Limb (tissue), 2 donors: ENCODE measurements around the gene SNPH.
"Not testable (repeated sequence)": the region's sequence is repeated elsewhere in the genome, so short reads cannot be mapped to it uniquely, and the experiment has no call there.

Source experiments
- DNase-seq, 2 donors: peaks; one replicate each; pipeline ENCODE4 v3.0.0-alpha.2; 2016; ENCODE audit errors: extremely low spot score in 2 of 2

SNPH gene, protein sequence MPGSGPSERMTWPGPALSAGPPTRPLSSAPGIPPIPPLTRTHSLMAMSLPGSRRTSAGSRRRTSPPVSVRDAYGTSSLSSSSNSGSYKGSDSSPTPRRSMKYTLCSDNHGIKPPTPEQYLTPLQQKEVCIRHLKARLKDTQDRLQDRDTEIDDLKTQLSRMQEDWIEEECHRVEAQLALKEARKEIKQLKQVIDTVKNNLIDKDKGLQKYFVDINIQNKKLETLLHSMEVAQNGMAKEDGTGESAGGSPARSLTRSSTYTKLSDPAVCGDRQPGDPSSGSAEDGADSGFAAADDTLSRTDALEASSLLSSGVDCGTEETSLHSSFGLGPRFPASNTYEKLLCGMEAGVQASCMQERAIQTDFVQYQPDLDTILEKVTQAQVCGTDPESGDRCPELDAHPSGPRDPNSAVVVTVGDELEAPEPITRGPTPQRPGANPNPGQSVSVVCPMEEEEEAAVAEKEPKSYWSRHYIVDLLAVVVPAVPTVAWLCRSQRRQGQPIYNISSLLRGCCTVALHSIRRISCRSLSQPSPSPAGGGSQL

DNA sequence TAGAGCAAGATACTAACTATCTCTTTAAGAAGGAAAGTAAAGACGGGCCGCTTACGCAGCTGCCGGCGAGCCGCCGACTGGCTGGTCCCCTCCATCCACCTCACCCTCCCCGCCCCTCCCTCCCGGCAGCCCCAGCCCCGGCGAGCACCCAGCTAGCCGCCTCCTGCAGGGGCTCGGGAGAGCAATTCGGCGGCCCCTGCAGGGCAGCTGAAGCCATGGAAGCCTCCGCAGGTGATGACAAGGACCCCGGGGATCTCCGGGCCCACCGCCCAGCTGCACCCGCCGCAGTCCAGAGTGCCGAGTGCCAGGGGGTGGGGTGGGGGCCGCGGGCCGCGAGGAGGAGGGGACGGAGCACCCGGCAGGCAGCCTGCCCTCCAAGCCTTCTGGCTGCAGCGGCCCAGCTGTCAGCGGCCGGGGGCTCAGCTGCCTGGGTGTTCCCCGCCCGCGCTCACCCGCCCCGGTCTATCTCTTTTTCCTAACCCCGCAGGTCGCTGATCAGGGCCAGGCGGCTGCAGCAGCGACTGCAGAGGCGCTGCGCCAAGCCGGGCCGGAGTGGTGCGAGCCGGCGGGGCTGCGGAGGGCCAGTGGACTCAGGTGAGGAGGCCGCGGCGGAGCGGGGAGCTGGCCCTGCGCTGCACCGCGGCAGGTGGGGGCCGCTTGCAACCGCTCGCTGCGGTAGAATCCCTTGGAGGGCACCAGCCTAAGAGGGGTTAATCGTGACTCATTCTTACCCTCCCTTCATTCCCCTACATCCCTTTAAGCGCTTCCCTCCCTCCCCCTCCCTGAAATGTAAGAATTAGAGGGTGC is at the start of gene SNPH:
Gene SNPH, plus strand, starts transcription at position 128 of the 807 bp plus-strand sequence. CDS start 29,946 bp downstream, outside the sequence.
- peak; percentile 62 to 81 for DNase-seq

DNA sequence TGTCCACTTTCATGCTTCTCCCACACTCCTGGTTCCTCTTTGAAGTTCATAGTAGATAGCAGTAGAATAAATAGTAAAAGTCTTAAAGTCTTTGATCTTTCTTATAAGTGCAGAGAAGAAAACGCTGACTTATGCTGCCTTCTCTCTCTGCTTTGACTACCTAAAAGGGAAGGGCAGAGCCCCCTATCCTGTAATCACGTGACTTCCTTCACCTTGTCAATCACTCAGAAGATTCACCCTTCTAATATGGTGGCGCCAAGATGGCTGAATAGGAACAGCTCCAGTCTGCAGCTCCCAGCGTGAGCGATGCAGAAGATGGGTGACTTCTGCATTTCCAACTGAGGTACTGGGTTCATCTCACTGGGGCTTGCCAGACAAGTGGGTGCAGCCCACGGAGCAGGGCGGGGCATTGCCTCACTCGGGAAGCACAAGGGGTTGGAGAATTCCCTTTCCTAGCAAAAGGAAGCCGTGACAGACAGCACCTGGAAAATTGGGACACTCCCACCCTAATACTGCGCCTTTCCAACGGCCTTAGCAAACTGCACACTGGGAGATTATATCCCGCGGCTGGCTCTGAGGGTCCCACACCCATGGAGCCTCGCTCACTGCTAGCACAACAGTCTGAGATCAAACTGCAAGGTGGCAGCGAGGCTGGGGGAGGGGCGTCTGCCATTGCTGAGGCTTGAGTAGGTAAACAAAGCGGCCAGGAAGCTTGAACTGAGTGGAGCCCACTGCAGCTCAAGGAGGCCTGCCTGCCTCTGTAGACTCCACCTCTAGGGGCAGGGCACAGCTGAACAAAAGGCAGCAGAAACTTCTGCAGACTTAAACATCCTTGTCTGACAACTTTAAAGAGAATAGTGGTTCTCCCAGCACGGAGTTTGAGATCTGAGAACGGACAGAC is 49.3 kb upstream of the SNPH start:
- not testable (repeated sequence) for DNase-seq

DNA sequence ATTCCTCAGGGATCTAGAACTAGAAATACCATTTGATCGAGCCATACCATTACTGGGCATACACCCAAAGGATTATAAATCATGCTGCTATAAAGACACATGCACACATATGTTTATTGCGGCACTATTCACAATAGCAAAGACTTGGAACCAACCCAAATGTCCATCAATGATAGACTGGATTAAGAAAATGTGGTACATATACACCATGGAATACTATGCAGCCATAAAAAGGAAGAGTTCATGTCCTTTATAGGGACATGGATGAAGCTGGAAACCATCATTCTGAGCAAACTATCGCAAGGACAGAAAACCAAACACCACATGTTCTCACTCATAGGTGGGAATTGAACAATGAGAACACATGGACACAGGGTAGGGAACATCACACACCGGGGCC is 43.3 kb upstream of the SNPH start:
- not testable (repeated sequence) for DNase-seq

DNA sequence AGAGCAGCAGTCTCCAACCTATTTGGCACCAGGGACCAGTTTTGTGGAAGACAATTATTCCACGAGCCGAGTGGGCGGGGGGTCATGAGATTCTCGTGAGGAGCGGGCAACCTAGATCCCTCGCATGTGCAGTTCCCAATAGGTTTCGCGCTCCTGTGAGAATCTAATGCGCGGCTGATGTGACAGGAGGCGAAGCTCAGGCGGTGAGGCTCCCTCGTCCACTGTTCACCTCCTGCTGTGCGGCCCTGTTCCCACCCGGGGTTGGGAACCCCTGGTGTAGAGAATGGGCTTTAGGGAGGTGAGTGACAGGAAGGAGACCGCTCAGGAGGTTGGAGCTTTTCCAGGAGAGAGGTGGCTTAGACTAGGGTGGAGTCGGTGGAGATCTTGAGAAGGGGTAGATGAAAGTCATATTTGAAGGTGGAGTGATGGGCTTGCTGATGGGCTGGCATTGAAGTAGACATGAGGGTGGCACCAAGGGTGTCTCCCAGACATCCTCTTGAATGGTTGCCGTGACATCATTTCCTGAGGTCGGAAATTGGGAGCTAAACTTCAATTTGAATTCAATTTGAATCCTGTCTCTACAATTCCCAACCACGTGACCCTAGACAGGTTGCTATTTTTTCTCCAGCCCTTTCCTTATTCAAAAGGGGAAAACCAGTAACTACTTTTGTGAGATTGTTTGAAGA is 41.7 kb upstream of the SNPH start:
- DNase-seq = no peak

DNA sequence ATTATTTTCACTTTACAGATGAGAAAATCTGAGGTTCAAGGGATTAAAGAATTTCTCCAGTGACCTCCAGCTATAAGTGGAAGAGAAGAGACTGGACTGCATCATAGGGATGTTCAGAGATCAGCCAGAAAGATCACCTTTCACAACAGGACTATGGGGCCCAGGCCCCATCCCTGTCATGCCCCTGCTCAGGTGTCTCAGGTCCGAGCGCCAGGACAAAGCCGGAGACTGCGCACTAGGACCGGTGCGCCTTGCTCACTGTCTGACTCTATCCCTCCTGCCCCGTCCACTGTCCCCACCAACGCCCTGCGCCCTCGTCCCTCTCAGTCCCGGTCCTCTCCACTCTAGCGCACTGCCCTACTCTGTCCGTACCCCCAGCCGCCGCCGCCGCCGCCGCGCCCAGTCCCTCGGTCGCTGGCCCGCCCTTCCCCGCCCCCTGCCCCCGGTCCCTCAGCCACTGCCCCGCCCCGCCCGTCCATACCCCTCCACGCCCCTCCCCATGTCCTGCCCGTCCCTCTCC is 40.8 kb upstream of the SNPH start:
- DNase-seq = no peak

DNA sequence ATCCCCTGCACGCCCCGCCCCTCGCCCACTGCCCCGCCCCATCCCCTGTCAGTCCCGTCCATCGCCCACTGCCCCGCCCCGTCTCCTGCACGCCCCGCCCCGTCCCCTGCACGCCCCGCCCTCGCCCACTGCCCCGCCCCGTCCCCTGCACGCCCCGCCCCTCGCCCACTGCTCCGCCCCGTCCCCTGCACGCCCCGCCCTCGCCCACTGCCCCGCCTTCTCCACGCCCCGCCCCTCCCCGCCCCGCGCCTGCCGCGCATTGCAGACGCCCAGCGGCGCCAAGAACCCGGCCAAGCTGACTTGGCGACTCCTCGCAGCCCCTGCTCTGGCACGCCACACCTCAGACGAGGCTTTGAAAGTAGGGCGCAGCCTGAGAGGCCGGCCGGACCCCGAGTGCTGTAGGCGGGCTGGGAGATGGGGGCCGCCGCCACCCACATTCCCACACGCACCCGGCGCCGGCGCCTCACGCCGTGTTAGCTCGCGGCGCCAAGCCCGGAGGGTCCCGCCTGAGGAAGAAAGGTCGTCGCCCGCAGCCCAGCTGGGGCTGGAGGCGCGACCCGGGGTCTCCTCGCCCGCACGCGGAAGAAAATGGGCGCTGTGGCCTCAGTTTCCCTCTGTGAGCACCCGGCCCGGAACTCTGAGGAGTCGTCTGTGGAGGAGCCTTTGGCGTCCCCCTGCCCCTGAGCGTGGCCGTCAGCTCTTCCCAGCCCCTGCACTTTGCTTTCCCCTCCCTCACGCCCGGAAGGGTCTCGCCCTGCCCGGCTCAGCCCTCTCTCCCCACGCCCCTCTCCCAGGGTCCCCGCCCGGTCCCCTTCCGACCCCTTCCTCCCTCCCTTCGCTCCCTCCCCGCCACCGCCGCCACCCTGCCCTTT is 40.1 kb upstream of the SNPH start, which contains the start of gene RAD21L1:
Gene RAD21L1, plus strand, starts transcription at position 262 of the 872 bp plus-strand sequence. CDS start 2,410 bp downstream, outside the sequence.
- DNase-seq = peak; percentile 34 to 91

DNA sequence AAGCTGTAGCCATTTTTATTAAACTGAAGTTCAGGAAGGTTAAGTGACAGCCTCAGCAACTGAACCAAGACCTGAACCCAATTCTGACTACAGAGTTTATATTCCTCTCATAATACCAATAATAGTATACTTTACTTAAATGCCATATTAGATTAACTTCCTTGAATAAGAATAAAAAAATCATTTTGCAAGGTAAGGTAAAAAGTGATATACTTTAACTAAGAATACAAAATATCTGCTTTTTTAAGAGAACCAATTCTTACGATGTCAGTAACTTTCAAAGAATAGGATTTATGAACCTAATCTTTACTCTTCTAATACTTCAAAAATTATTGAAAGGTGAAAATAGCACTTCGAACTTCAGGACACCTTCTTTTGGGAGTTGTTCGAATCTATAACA is 36.6 kb upstream of the SNPH start:
- DNase-seq = no peak

DNA sequence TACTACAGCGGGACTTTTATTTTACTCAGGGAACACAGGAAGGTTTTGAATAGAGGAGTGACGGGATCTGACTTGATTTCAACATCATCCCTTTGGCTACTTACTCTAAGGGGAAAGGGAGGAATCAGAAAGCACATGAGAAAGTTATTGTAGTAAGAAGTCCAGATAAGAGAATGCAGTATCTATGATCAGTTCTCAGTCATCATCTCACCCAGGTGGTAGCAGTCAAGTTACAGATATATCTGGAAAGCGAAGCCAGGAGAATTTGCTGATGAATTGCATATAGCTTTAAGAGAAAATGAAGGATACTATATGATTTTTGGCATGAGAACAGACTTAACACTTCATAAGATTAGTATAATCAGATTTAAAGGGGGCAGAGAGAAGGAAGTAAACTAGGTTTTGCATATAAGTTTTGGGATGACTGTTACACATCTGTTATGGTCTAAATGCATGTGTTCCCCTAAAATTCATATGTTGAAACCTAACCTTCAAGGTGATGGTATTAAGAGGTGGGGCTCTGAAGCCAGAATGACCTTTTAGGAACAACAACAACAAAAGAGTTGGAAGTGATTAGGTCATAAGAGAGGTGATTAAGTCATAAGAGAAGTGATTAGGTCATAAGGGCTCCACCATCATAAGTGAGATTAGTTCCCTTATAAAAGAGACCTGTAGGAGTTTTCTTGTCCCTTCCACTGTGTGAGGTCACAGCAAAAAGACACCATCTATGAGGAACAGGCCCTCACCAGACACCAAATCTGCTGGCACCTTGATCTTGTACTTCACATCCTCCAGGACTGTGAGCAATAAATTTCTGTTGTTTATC is 33.6 kb upstream of the SNPH start:
- no peak for DNase-seq

DNA sequence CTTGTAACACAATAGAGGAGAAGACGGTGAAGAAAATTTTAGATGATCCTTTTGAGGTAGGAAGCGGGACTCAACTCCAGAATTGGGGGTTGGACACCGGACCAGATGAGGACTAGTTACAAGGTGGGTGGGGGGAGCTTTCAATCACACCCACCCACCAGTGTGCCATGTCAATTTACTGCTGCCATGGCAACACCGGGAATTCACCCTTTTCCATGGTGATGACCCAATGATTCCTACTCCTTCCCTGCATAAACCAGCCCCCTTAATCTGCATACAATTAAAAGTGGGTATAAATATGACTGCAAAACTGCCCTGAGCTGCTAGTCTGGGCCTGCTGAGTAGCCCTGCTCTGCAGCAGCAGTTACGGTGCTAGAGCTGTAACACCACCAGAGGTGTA is 25.5 kb upstream of the SNPH start:
- no peak for DNase-seq

DNA sequence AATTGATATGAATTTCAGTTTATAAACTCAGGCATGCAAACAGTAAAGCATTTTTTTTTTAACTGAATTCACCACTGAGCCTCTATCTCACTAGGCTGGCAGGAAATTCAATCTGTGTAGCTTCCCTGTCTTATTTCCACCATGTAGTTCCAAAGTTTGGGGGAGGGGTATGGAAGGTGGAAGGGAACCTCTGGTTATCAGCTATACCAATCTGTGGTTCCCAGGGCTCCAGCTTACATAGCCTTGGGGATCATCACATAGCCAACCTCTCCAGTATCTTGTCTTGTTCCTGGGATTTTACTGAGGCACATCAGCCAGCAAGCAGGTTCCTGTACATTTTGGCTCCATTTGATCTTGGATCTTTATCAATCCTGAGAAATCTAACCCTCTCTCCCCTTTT is 24.6 kb upstream of the SNPH start:
- DNase-seq = no peak

DNA sequence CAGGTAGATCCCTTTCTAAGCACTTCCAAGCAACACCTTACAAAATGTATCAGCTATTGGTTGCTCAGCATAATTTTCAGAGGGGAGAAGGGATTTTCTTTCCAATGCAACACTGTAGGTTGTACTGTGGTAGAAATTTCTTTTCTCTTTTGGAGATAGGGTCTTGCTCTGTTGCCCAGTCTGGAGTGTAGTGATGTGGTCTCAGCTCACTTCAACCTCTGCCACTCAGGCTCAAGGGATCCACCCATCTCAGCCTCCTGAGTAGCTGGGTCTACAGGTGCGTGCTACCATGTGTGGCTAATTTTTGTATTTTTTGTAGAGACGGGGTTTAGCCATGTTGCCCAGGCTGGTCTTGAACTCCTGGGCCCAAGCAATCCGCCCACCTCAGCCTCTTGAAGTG is 24.0 kb upstream of the SNPH start:
- DNase-seq = no peak

DNA sequence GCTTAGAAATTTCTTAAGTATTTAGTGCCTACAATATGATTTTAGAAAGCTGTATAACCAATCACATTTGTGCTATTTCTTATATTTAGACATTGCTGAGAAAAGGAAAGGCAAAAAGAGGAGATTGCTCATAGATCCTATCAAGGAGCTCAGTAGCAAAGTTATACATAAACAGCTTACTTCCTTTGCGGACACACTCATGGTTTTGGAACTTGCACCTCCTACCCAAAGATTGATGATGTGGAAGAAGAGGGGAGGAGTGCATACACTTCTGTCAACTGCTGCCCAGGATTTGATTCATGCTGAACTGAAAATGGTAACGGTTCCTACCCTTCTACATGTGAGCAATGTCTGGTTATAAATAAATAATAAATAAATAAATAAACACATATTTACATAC is 23.6 kb upstream of the SNPH start:
- DNase-seq = no peak

DNA sequence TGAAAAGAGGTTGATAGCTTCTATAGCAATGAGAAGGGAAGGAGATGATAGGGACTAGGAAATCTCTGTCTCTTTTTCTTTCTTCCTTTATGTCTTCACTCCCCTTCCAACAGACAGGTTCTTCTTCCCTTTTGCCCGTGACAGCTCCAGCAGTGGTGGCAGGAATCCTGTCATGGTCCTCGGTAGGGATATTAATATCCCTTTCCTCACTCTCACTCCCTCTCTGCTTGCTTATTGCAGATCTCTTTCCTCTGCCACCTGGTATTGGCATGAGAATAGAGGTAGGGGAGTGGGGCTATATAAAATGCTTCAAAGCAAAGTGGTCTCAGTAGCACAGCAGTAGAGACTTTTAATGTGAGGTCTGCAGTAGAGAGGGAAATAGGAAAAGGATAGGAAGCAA is 20.5 kb upstream of the SNPH start:
- DNase-seq = no peak

DNA sequence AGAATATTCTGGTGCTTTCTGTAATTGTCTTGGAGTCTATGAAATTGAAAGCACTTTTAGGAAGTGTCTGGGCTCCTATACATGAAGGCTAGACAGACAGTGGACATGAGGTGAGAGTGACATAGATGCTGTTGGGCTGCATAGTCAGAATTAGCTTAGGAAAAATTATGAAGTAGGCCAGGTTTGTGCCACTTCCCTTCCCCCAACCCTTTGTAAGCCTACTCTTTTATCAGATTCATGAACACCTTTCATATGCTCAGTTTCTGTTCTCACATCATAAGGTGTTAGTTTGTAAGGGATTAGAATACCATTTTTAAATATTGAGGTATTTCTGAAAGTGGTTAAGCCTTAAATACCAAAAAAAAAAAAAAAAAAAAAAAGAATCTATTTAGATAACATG is 18.4 kb upstream of the SNPH start:
- DNase-seq = no peak

DNA sequence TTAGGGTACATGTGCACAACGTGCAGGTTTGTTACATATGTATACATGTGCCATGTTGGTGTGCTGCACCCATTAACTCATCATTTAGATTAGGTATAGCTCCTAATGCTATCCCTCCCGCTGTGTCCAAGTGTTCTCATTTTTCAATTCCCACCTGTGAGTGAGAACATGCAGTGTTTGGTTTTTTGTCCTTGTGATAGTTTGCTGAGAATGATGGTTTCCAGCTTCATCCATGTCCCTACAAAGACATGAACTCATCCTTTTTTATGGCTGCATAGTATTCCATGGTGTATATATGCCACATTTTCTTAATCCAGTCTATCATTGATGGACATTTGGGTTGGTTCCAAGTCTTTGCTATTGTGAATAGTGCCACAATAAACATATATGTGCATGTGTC is 15.8 kb upstream of the SNPH start:
- not testable (repeated sequence) for DNase-seq

DNA sequence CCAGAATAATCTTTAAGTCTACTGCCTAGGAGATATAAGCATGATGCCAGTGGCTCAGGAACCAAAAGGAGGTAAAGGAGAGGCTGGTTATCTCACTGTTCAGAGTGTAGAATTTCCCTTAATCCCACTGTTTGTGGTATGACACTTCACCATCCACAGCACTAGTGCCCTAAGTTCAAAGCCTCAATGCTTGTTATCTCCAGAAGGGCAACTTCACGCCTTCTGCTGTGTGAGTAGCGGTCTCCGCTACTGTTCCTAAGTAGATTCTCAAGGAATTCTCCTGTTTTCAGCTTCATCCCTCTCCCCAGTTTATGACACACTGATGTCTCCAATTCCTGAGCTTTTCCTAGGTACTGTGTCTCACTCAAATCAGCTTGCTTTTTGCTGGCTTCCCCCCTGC is 13.7 kb upstream of the SNPH start:
- DNase-seq = no peak

DNA sequence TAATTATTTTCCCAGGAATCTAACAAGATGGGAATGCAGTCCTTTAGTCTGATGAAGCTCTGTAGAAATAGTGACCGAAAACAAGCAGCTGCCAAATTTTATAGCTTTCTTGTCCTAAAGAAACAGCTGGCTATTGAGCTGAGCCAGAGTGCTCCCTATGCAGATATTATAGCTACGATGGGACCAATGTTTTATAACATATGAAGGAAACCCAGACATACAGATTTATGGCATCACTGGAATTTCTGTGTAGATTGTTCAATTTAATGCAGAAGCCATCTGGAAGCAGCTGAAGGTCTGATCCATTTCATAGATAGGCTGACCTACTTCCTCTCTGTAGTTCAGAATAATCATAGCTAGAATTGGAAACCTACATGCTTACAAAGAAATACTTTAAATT is 11.8 kb upstream of the SNPH start:
- DNase-seq = peak in 1 of 2 donors; percentile 69

DNA sequence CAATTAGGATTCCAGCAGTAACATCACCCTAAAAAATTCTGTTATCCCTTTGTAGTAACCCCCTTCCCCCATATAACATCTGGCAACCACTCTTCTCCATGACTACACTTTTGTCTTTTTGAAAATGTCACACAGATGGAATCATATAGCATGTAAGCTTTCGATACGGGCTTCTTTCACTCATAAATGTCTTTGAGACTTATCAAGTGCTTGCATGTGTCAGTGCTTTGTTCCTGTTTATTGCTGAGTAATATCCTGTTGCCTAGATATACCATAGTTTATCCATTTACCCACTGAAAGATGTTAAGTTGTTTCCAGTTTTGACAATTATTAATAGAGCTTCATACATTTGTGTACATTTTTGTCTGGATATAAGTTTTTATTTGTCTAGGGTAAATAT is 10.4 kb upstream of the SNPH start:
- no peak for DNase-seq

DNA sequence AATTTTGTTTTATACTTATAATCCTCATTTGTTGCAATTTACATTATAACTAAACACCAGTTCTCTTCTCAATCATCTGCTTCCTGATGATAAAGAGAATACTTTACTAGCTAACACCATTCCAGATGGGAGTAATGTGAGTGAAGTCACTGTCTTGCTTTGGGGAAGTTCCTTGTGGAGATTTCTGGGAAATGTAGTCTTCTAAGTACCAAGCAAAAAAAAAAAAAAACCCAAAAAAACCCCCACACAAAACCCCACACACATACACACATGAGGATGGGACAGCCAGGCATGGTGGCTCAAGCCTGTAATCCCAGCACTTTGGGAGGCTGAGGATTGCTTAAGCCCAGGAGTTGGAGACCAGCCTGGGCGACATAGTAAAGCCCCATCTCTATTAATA is 2.2 kb upstream of the SNPH start:
- peak in 1 of 2 donors; percentile 24 for DNase-seq
